GM12878 (cell line): ENCODE measurements around the gene GMDS. TPM values are rescaled to one million over a fixed set of nuclear protein-coding genes. Genes with fewer than 3 reads are reported as not detected.

Experiments used
- ATAC-seq: fragments of 200-7000 bp; cut with Tn5 transposase; 3 replicates; pipeline ENCODE4 v1.9.1; 2020; ENCODE audit warnings: mild to moderate bottlenecking, moderate library complexity
- BruUV-seq: library from RNA; stranded (reverse); fragments of 400-500 nt; replicated peaks from 2 replicates; lab custom pipeline; 2021; lab: Mats Ljungman, UMichigan
- CTCF ChIA-PET: fragments of 300-600 bp; sonication (Branson Sonifier 250); formaldehyde crosslinking; extraction: SDS; loops from one replicate; lab custom pipeline; 2021; ENCODE audit warnings: inconsistent platforms; lab: Yijun Ruan, JAX
- POLR2A ChIA-PET: fragments of 350-600 bp; formaldehyde crosslinking; extraction: SDS; loops from one replicate; lab custom pipeline; 2021; ENCODE audit warnings: inconsistent platforms; lab: Charles Lee
- RAD21 ChIA-PET: fragments of 300-600 bp; sonication (Branson Sonifier 250); formaldehyde crosslinking; loops from one replicate; lab custom pipeline; 2023; ENCODE audit warnings: antibody characterized with exemption; ENCODE audit not compliant: unreplicated experiment; lab: Charles Lee
- SMC1A ChIA-PET: fragments of 300-600 bp; sonication (Branson Sonifier 250); formaldehyde crosslinking; loops from one replicate; lab custom pipeline; 2023; ENCODE audit not compliant: unreplicated experiment, uncharacterized antibody; lab: Charles Lee
- DNase-seq: peaks from one replicate; pipeline ENCODE4 v3.0.0-alpha.2; 2011; ENCODE audit warnings: low read depth, low spot score
- FAIRE-seq: peaks from 3 replicates; lab custom pipeline; 2011; peaks lifted over from hg19 to GRCh38; lab: Jason Lieb, UNC
- H2AFZ ChIP-seq: 2 replicates; pipeline ENCODE4 v1.6.0; 2011; ENCODE audit warnings: low read depth, low read length, control low read depth; ENCODE audit not compliant: control insufficient read depth
- H3K27ac ChIP-seq: 2 replicates; pipeline ENCODE4 v1.5.1; 2011; ENCODE audit warnings: control low read depth; ENCODE audit not compliant: control insufficient read depth, insufficient read depth
- H3K27me3 ChIP-seq, 2 experiments: replicated peaks in 1 of 2; 2 replicates each; pipeline versions ENCODE4 v1.6.0 to v1.6.1; 2011; ENCODE audit warnings: low read length in 1 of 2; ENCODE audit not compliant: control insufficient read depth in 2 of 2, insufficient read depth in 2 of 2
- H3K36me3 ChIP-seq, 2 experiments: 2 replicates each; pipeline ENCODE4 v1.5.1; 2011; ENCODE audit warnings: low read length in 1 of 2; ENCODE audit not compliant: control insufficient read depth in 2 of 2, insufficient read depth in 2 of 2
- H3K4me1 ChIP-seq: 2 replicates; pipeline ENCODE4 v1.6.1; 2011; ENCODE audit warnings: mild to moderate bottlenecking, low read length, moderate library complexity, mixed read lengths; ENCODE audit not compliant: control insufficient read depth, insufficient read depth
- H3K4me2 ChIP-seq: 2 replicates; pipeline ENCODE4 v1.6.0; 2011; ENCODE audit warnings: control low read depth; ENCODE audit not compliant: control insufficient read depth, insufficient read depth
- H3K4me3 ChIP-seq: fragments of 200-600 bp; sonication (generic); 2 replicates; pipeline ENCODE4 v1.5.1; 2016
- H3K79me2 ChIP-seq: 2 replicates; pipeline ENCODE4 v1.6.0; 2011; ENCODE audit warnings: low read length; ENCODE audit not compliant: control insufficient read depth, insufficient read depth
- H3K9ac ChIP-seq: 2 replicates; pipeline ENCODE4 v1.8.0; 2011; ENCODE audit warnings: low read length, control low read depth, mixed read lengths; ENCODE audit not compliant: control insufficient read depth, insufficient read depth
- H3K9me3 ChIP-seq: replicated peaks from 3 replicates; pipeline ENCODE4 v1.5.1; 2011; ENCODE audit warnings: mild to moderate bottlenecking, low read length; ENCODE audit not compliant: control insufficient read depth, insufficient read depth
- H4K20me1 ChIP-seq: 2 replicates; pipeline ENCODE4 v1.6.0; 2011; ENCODE audit not compliant: control insufficient read depth, insufficient read depth
- ATF7 ChIP-seq: fragments of 450-650 bp; IDR thresholded peaks from 2 replicates; pipeline ENCODE4 v1.6.1; 2016; ENCODE audit warnings: low read depth, mild to moderate bottlenecking
- CBFB ChIP-seq: IDR thresholded peaks from 2 replicates; pipeline ENCODE4 v1.6.1; 2016; ENCODE audit warnings: antibody characterized with exemption, low read depth
- EP300 ChIP-seq, 2 experiments: fragments of 150-350 bp in 1 of 2; IDR thresholded peaks; 2 replicates each; pipeline ENCODE4 v1.6.1; 2011 to 2012; ENCODE audit warnings: low read depth in 2 of 2, low read length in 2 of 2, borderline replicate concordance in 1 of 2, improper control_type of control experiment in 1 of 2, inconsistent platforms in 1 of 2; ENCODE audit not compliant: control insufficient read depth in 1 of 2
- GABPA ChIP-seq: IDR thresholded peaks from 2 replicates; pipeline ENCODE4 v1.6.1; 2014; ENCODE audit warnings: antibody characterized with exemption, low read depth, mild to moderate bottlenecking, inconsistent platforms
- HSF1 ChIP-seq: fragments of 150-350 bp; IDR thresholded peaks from 2 replicates; pipeline ENCODE4 v1.6.1; 2014; ENCODE audit warnings: mild to moderate bottlenecking, low read depth, low read length
- MEF2A ChIP-seq: IDR thresholded peaks from 2 replicates; pipeline ENCODE4 v1.6.1; 2011; ENCODE audit warnings: low read depth, mild to moderate bottlenecking, low read length, moderate library complexity; ENCODE audit not compliant: insufficient read depth
- MYC ChIP-seq: IDR thresholded peaks from 2 replicates; pipeline ENCODE4 v1.6.1; 2011; ENCODE audit warnings: mild to moderate bottlenecking, low read length, moderate library complexity, inconsistent platforms; ENCODE audit not compliant: insufficient read depth, insufficient replicate concordance, insufficient read length, severe bottlenecking
- NFXL1 ChIP-seq: fragments of 450-650 bp; IDR thresholded peaks from 2 replicates; pipeline ENCODE4 v1.6.1; 2017; ENCODE audit warnings: antibody characterized with exemption, mild to moderate bottlenecking, borderline replicate concordance
- NR2F1 ChIP-seq: fragments of 450-650 bp; conservative IDR thresholded peaks from 2 replicates; pipeline ENCODE4 v1.6.1; 2017; ENCODE audit warnings: mild to moderate bottlenecking
- PML ChIP-seq: IDR thresholded peaks from 2 replicates; pipeline ENCODE4 v1.6.1; 2012; ENCODE audit warnings: low read length, inconsistent platforms
- RAD21 ChIP-seq: IDR thresholded peaks from 2 replicates; pipeline ENCODE4 v1.6.1; 2011; ENCODE audit warnings: mild to moderate bottlenecking, low read depth, low read length, moderate library complexity; ENCODE audit not compliant: insufficient read depth
- RBBP5 ChIP-seq: fragments of 200-600 bp; sonication (generic); conservative IDR thresholded peaks from 2 replicates; pipeline ENCODE4 v1.6.1; 2016
- RCOR1 ChIP-seq: conservative IDR thresholded peaks from 2 replicates; pipeline ENCODE4 v1.6.1; 2012; ENCODE audit warnings: low read depth, low read length, improper control_type of control experiment
- RUNX3 ChIP-seq: IDR thresholded peaks from 2 replicates; pipeline ENCODE4 v1.6.1; 2012; ENCODE audit warnings: low read length, inconsistent platforms
- SMAD5 ChIP-seq: IDR thresholded peaks from 2 replicates; pipeline ENCODE4 v1.6.1; 2016; ENCODE audit warnings: antibody characterized with exemption, low read depth
- SREBF1 ChIP-seq: IDR thresholded peaks from 2 replicates; pipeline ENCODE4 v1.6.1; 2012; ENCODE audit warnings: mild to moderate bottlenecking, low read length
- TBL1XR1 ChIP-seq: IDR thresholded peaks from 2 replicates; pipeline ENCODE4 v1.6.1; 2012; ENCODE audit warnings: low read depth, low read length, improper control_type of control experiment
- WRNIP1 ChIP-seq: IDR thresholded peaks from 2 replicates; pipeline ENCODE4 v1.6.1; 2011; ENCODE audit warnings: low read depth, low read length, improper control_type of control experiment, borderline replicate concordance
- ZBED1 ChIP-seq: IDR thresholded peaks from 2 replicates; pipeline ENCODE4 v1.6.1; 2016; ENCODE audit warnings: borderline replicate concordance
- WGBS: methylation state at CpG from one replicate; pipeline ENCODE4 v1.1.6; 2016; ENCODE audit warnings: low lambda C conversion rate; ENCODE audit not compliant: insufficient replicate concordance, insufficient coverage; ENCODE audit errors: missing lambda C conversion rate; 5-methylcytosine and 5-hydroxymethylcytosine counted together
- in situ Hi-C: fragments of 300-500 bp; cut with MboI; formaldehyde crosslinking; loops from 9 replicates; pipeline ENCODE4 v1.14.3; 2018; ENCODE audit warnings: mixed read lengths
- intact Hi-C: fragments of 100-400 bp; cut with micrococcal nuclease; formaldehyde crosslinking; loops from one replicate; pipeline ENCODE4 v1.14.2; 2022; ENCODE audit not compliant: unreplicated experiment
- polyA plus RNA-seq, 11 experiments: library from polyadenylated mRNA; depleted of rRNA in 4 of 11; unstranded in 6 of 11; stranded (reverse) in 5 of 11; fragments of >200 nt; fragmentation: Nextera tagmentation in 4 of 11; fragmentation: Illumina TruSeq in 1 of 11; extraction: Ambion mirVana in 4 of 11; extraction: Trizol in 1 of 11; gene quantifications; 1 replicate in 1 of 11; 2 replicates in 10 of 11; pipeline versions ENCODE4 v1.2.1 to v1.2.3, GENCODE V29; 2011 to 2016; ENCODE audit warnings: inconsistent platforms in 2 of 11, missing spikeins in 2 of 11, low read depth in 1 of 11
- total RNA-seq, 4 experiments: library from RNA; depleted of rRNA in 3 of 4; stranded (reverse); fragments of >200 nt in 3 of 4; fragmentation: Illumina TruSeq in 1 of 4; extraction: Trizol in 1 of 4; gene quantifications; 2 replicates each; pipeline versions ENCODE4 v1.2.1 to v1.2.3, GENCODE V29; 2013 to 2021
- TF ChIP-seq, protein P1 (sequence below): fragments of 450-650 bp; IDR thresholded peaks from 2 replicates; pipeline ENCODE4 v1.6.1; 2017; ENCODE audit warnings: mild to moderate bottlenecking, low read depth, inconsistent platforms; ENCODE audit not compliant: poor library complexity, severe bottlenecking

The GMDS gene
- total and polyA plus RNA-seq, 10 of the 15 experiments (the other 5 are each of a cell fraction or from before 2014, with no cell fraction given) = 0.61 to 53.8 (median 29.3) TPM

- no peak for TF ChIP-seq EP300 (IDR thresholded peaks at IDR 0.05; ENCODE audit: borderline replicate concordance in 1 of 2, control insufficient read depth in 1 of 2, low read depth in 2 of 2, low read length in 2 of 2)
- no peak for TF ChIP-seq RUNX3
- TF ChIP-seq ATF7 = no peak
Observed at GRCh38 chr6:1716396-1716795, 529.0 kb downstream of the GMDS start (continued).

GRCh38 chr6:1715336-1715735 lies 530.1 kb downstream of the GMDS start:
- CTCF ChIA-PET = interaction anchor here (0.9 kb wide), 1 partner anchor 12 kb away, joined by 3 read pairs; no protein-coding TSS in a partner anchor
- no peak for FAIRE-seq
- H3K9me3 ChIP-seq = no peaks in the 10 kb centered on the region

More at GRCh38 chr6:1715336-1715735, 530.1 kb downstream of the GMDS start:
- Histone ChIP-seq H3K36me3 (no peaks in the 10 kb centered on the region; a peak in 2 of 4 replicates), H3K4me3 (no peak overlapping the region), H4K20me1 (no peaks in the 10 kb centered on the region), H3K27ac (no peak overlapping the region), H3K4me1 (no peaks in the 10 kb centered on the region), H2AFZ (no peak overlapping the region), H3K79me2 (no peaks in the 10 kb centered on the region), H3K9ac (no peak overlapping the region)
- POLR2A ChIA-PET = no interaction called here
- RAD21 ChIA-PET = interaction anchor here (0.6 kb wide), 1 partner anchor 389 kb away, joined by 3 read pairs; no protein-coding TSS in a partner anchor
- WGBS = 92% methylated on average over 4 of the region's 4 CpGs
- ATAC-seq = no peak
- in situ Hi-C loops = no loop called here
- intact Hi-C loops = no loop called here
- no peak for TF ChIP-seq GABPA
- TF ChIP-seq HSF1 = no peak
- no peak for TF ChIP-seq TBL1XR1
- TF ChIP-seq SMAD5 = no peak
- no peak for TF ChIP-seq RBBP5
- TF ChIP-seq MYC = no peak
- no peak for TF ChIP-seq CBFB
- TF ChIP-seq NR2F1 = no peak
- TF ChIP-seq SREBF1 = no peak
- no peak for TF ChIP-seq WRNIP1
- TF ChIP-seq NFXL1 = no peak
- no peak for TF ChIP-seq MEF2A
- no peak for TF ChIP-seq RAD21
- TF ChIP-seq, protein P1, sequence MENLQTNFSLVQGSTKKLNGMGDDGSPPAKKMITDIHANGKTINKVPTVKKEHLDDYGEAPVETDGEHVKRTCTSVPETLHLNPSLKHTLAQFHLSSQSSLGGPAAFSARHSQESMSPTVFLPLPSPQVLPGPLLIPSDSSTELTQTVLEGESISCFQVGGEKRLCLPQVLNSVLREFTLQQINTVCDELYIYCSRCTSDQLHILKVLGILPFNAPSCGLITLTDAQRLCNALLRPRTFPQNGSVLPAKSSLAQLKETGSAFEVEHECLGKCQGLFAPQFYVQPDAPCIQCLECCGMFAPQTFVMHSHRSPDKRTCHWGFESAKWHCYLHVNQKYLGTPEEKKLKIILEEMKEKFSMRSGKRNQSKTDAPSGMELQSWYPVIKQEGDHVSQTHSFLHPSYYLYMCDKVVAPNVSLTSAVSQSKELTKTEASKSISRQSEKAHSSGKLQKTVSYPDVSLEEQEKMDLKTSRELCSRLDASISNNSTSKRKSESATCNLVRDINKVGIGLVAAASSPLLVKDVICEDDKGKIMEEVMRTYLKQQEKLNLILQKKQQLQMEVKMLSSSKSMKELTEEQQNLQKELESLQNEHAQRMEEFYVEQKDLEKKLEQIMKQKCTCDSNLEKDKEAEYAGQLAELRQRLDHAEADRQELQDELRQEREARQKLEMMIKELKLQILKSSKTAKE = no peak
- no peak for TF ChIP-seq RCOR1
- TF ChIP-seq ZBED1 = no peak
- TF ChIP-seq PML = no peak
- TF ChIP-seq, all 136 proteins: peak for 0
- no TSS peak for BruUV-seq
- no peak for DNase-seq
- Histone ChIP-seq H3K4me2 (no peak overlapping the region), H3K27me3 (no peaks in the 10 kb centered on the region)
- SMC1A ChIA-PET = no interaction called here
